Liver (tissue), 9 donors: ENCODE data around the gene CNRIP1. TPM values are rescaled to one million over a fixed set of nuclear protein-coding genes. Genes with fewer than 3 reads are reported as not detected.

Experiments
- DNase-seq: peaks from one replicate; pipeline ENCODE4 v3.0.0-alpha.2; 2017; ENCODE audit warnings: low spot score
- H3K27ac ChIP-seq, 2 donors: one replicate each; pipeline ENCODE4 v1.7.0; 2013; ENCODE audit warnings: inconsistent platforms in 2 of 2, low read length in 2 of 2, control low read depth in 1 of 2, low read depth in 1 of 2, mild to moderate bottlenecking in 1 of 2
- H3K27me3 ChIP-seq, 4 donors: one replicate each; pipeline versions ENCODE4 v1.6.1 to v1.7.0; 2013; ENCODE audit warnings: low read length in 3 of 4, inconsistent platforms in 1 of 4, mild to moderate bottlenecking in 1 of 4, moderate library complexity in 1 of 4; ENCODE audit not compliant: control insufficient read depth in 4 of 4, insufficient read depth in 4 of 4
- H3K36me3 ChIP-seq, 4 donors: one replicate each; pipeline versions ENCODE4 v1.6.1 to v1.7.0; 2013; ENCODE audit warnings: low read length in 3 of 4, mild to moderate bottlenecking in 3 of 4, low read depth in 1 of 4, moderate library complexity in 1 of 4; ENCODE audit not compliant: control insufficient read depth in 4 of 4, insufficient read depth in 3 of 4
- H3K4me1 ChIP-seq, 4 donors: one replicate each; pipeline versions ENCODE4 v1.6.1 to v1.7.0; 2013; ENCODE audit warnings: low read length in 3 of 4, mild to moderate bottlenecking in 3 of 4, moderate library complexity in 1 of 4; ENCODE audit not compliant: control insufficient read depth in 4 of 4, insufficient read depth in 4 of 4
- H3K4me3 ChIP-seq, 3 donors: one replicate each; pipeline versions ENCODE4 v1.6.1 to v1.7.0; 2013; ENCODE audit warnings: low read length in 3 of 3, control low read depth in 1 of 3, low read depth in 1 of 3, mild to moderate bottlenecking in 1 of 3
- H3K9ac ChIP-seq, 2 donors: one replicate each; pipeline ENCODE4 v1.7.0; 2013; ENCODE audit warnings: low read length in 2 of 2, mild to moderate bottlenecking in 2 of 2, moderate library complexity in 2 of 2, control low read depth in 1 of 2, low read depth in 1 of 2
- H3K9me3 ChIP-seq, 4 donors: one replicate each; pipeline versions ENCODE4 v1.6.1 to v1.7.0; 2013; ENCODE audit warnings: low read length in 3 of 4; ENCODE audit not compliant: control insufficient read depth in 4 of 4
- ATF3 ChIP-seq: IDR thresholded peaks from 2 replicates; pipeline ENCODE4 v1.6.1; 2016; ENCODE audit warnings: antibody characterized with exemption
- CTCF ChIP-seq: fragments of 150-350 bp; IDR thresholded peaks from 2 replicates; pipeline ENCODE4 v1.5.1; 2017; ENCODE audit warnings: improper control_type of control experiment, low read depth, low read length; ENCODE audit not compliant: missing input control
- EGR1 ChIP-seq, 2 donors: IDR thresholded peaks; 2 replicates each; pipeline ENCODE4 v1.6.1; 2016 to 2018; ENCODE audit warnings: antibody characterized with exemption in 2 of 2, low read depth in 2 of 2
- FOXA1 ChIP-seq: IDR thresholded peaks from 2 replicates; pipeline ENCODE4 v1.6.1; 2016; ENCODE audit warnings: antibody characterized with exemption
- FOXA2 ChIP-seq: IDR thresholded peaks from 2 replicates; pipeline ENCODE4 v1.6.1; 2016; ENCODE audit warnings: antibody characterized with exemption
- GABPA ChIP-seq, 2 donors: IDR thresholded peaks in 1 of 2; conservative IDR thresholded peaks in 1 of 2; 2 replicates each; pipeline ENCODE4 v1.6.1; 2016; ENCODE audit warnings: antibody characterized with exemption in 2 of 2, mild to moderate bottlenecking in 1 of 2, moderate library complexity in 1 of 2
- HNF4G ChIP-seq: IDR thresholded peaks from 2 replicates; pipeline ENCODE4 v1.6.1; 2016; ENCODE audit warnings: antibody characterized with exemption
- JUND ChIP-seq, 2 donors: IDR thresholded peaks; 2 replicates each; pipeline ENCODE4 v1.6.1; 2016; ENCODE audit warnings: antibody characterized with exemption in 2 of 2
- MAX ChIP-seq: IDR thresholded peaks from 2 replicates; pipeline ENCODE4 v1.6.1; 2016; ENCODE audit warnings: antibody characterized with exemption
- RAD21 ChIP-seq, 2 donors: IDR thresholded peaks; 2 replicates each; pipeline ENCODE4 v1.6.1; 2016; ENCODE audit warnings: antibody characterized with exemption in 2 of 2, mild to moderate bottlenecking in 2 of 2
- REST ChIP-seq: IDR thresholded peaks from 2 replicates; pipeline ENCODE4 v1.6.1; 2016; ENCODE audit warnings: antibody characterized with exemption, mild to moderate bottlenecking
- RXRA ChIP-seq, 2 donors: IDR thresholded peaks; 2 replicates each; pipeline ENCODE4 v1.6.1; 2017 to 2018; ENCODE audit warnings: antibody characterized with exemption in 2 of 2, mild to moderate bottlenecking in 1 of 2
- SP1 ChIP-seq: IDR thresholded peaks from 2 replicates; pipeline ENCODE4 v1.6.1; 2018; ENCODE audit warnings: antibody characterized with exemption, mild to moderate bottlenecking
- TAF1 ChIP-seq: conservative IDR thresholded peaks from 2 replicates; pipeline ENCODE4 v1.6.1; 2016; ENCODE audit warnings: antibody characterized with exemption, mild to moderate bottlenecking
- YY1 ChIP-seq: IDR thresholded peaks from 2 replicates; pipeline ENCODE4 v1.6.1; 2016; ENCODE audit warnings: antibody characterized with exemption, mild to moderate bottlenecking
- ZBTB33 ChIP-seq: IDR thresholded peaks from 2 replicates; pipeline ENCODE4 v1.6.1; 2016; ENCODE audit warnings: antibody characterized with exemption
- WGBS: extraction: QIAGEN DNeasy Blood & Tissue Kit; methylation state at CpG from one replicate; pipeline ENCODE4 v1.1.7; 2013; 5-methylcytosine and 5-hydroxymethylcytosine counted together
- polyA plus RNA-seq, 2 donors: library from polyadenylated mRNA; stranded (reverse) in 1 of 2; unstranded in 1 of 2; fragments of 200-250 nt in 1 of 2; fragments of >200 nt in 1 of 2; fragmentation: Nextera tagmentation in 1 of 2; extraction: Ambion mirVana in 1 of 2; gene quantifications; one replicate each; pipeline versions ENCODE4 v1.2.1 to v1.2.3, GENCODE V29; 2013 to 2015
- total RNA-seq, 2 donors: library from RNA; depleted of rRNA; stranded (reverse); fragments of >200 nt; gene quantifications; one replicate each; pipeline ENCODE4 v1.2.3, GENCODE V29; 2014
- donor health status: healthy.
- donor health status: healthy.
- donor health status: healthy.
- donor health status: healthy.
- donor health status: healthy.

Gene CNRIP1
- total and polyA plus RNA-seq, 4 donors: 2.8 to 26.4 (median 3.1) TPM

GRCh38 chr2:68330691-68331090 lies 10.9 kb upstream of the CNRIP1 start:
- TF ChIP-seq MAX (no peak), ZBTB33 (no peak), REST (no peak), FOXA2 (no peak), CTCF (no peak), JUND (IDR thresholded peaks at IDR 0.05) (no peak), HNF4G (no peak), RXRA (IDR thresholded peaks at IDR 0.05) (no peak), FOXA1 (no peak)
- 91% methylated on average over 2 of the region's 2 CpGs for WGBS

GRCh38 chr2:68328901-68329300 lies 9.2 kb upstream of the CNRIP1 start:
- H3K9ac ChIP-seq: no peak overlapping the region
- no peaks in the 10 kb centered on the region for H3K4me1 ChIP-seq
- no peak for DNase-seq
- no peak overlapping the region for H3K4me3 ChIP-seq
- peaks cover 0 to 6% (median 0%) of the 10 kb centered on the region in 4 donors for H3K27me3 ChIP-seq
- WGBS: 67% methylated on average over 5 of the region's 5 CpGs
- no peak overlapping the region for H3K27ac ChIP-seq
- H3K9me3 ChIP-seq: no peaks in the 10 kb centered on the region
- no peaks in the 10 kb centered on the region for H3K36me3 ChIP-seq
- TF ChIP-seq CTCF (no peak), SP1 (no peak), TAF1 (no peak), EGR1 (IDR thresholded peaks at IDR 0.05; ENCODE audit: low read depth in 2 of 2) (no peak), ATF3 (no peak), ZBTB33 (no peak), RAD21 (IDR thresholded peaks at IDR 0.05) (no peak), RXRA (IDR thresholded peaks at IDR 0.05) (no peak), FOXA2 (no peak), GABPA (IDR thresholded peaks at IDR 0.05 in 1 of 2, conservative IDR thresholded peaks at IDR 0.05 in 1 of 2) (no peak), REST (no peak), YY1 (no peak)

More at GRCh38 chr2:68330691-68331090, 10.9 kb upstream of the CNRIP1 start:
- H3K9me3 ChIP-seq: no peaks in the 10 kb centered on the region
- H3K36me3 ChIP-seq: no peaks in the 10 kb centered on the region
- H3K4me3 ChIP-seq: no peak overlapping the region
- no peak overlapping the region for H3K27ac ChIP-seq
- no peaks in the 10 kb centered on the region for H3K4me1 ChIP-seq
- no peak for DNase-seq
- H3K9ac ChIP-seq: no peak overlapping the region
- H3K27me3 ChIP-seq: peaks cover 0 to 6% (median 0%) of the 10 kb centered on the region in 4 donors
